Measurements from ENCODE around the gene TMEM131.

GRCh38 chr2:97751752-97752151, 244.0 kb downstream of the TMEM131 start:
- no peak for TF ChIP-seq CTCF (conservative IDR thresholded peaks at IDR 0.05)
- no peak for TF ChIP-seq ZFX (IDR thresholded peaks at IDR 0.05)
